Neutrophil (primary cell): ENCODE results near the gene DUSP16.
"Not testable (repeated sequence)": the region's sequence is repeated elsewhere in the genome, so short reads cannot be mapped to it uniquely, and the experiment has no call there.

Experiments used
- H3K27ac ChIP-seq: fragments of 200-600 bp; sonication (generic); 2 replicates; pipeline ENCODE4 v1.5.1; 2016; ENCODE audit warnings: mild to moderate bottlenecking, moderate library complexity
- H3K27me3 ChIP-seq: fragments of 200-600 bp; sonication (generic); 2 replicates; pipeline ENCODE4 v1.6.0; 2016; ENCODE audit warnings: mild to moderate bottlenecking
- H3K36me3 ChIP-seq: fragments of 200-600 bp; sonication (generic); 2 replicates; pipeline ENCODE4 v1.5.1; 2017
- H3K4me1 ChIP-seq, 2 experiments: fragments of 200-600 bp in 1 of 2; sonication (generic) in 1 of 2; 1 replicate in 1 of 2; 2 replicates in 1 of 2; pipeline versions ENCODE4 v1.5.1 to v1.6.1; 2013 to 2016; ENCODE audit warnings: low read depth in 1 of 2, low read length in 1 of 2, mild to moderate bottlenecking in 1 of 2, moderate library complexity in 1 of 2; ENCODE audit not compliant: control insufficient read depth in 1 of 2, insufficient read depth in 1 of 2
- H3K4me3 ChIP-seq, 2 experiments: fragments of 200-600 bp in 1 of 2; sonication (generic) in 1 of 2; 1 replicate in 1 of 2; 2 replicates in 1 of 2; pipeline ENCODE4 v1.5.1; 2013 to 2016; ENCODE audit warnings: low read depth in 1 of 2, low read length in 1 of 2, mild to moderate bottlenecking in 1 of 2, moderate library complexity in 1 of 2
- H3K9me3 ChIP-seq: fragments of 200-600 bp; sonication (generic); 2 replicates; pipeline ENCODE4 v1.5.1; 2016
- CTCF ChIP-seq: fragments of 200-600 bp; sonication (generic); IDR thresholded peaks from 2 replicates; pipeline ENCODE4 v1.5.1; 2016; ENCODE audit warnings: antibody characterized with exemption

Gene DUSP16

GRCh38 chr12:12529783-12530421, 32.8 kb downstream of the DUSP16 start:
- no peaks in the 10 kb centered on the region for H3K36me3 ChIP-seq
- H3K27ac ChIP-seq = no peak overlapping the region
- peaks cover 8 to 13% of the 10 kb centered on the region in 2 experiments for H3K4me1 ChIP-seq
- H3K27me3 ChIP-seq = no peaks in the 10 kb centered on the region
- no peaks in the 10 kb centered on the region for H3K9me3 ChIP-seq
- H3K4me3 ChIP-seq = no peak overlapping the region
- no peak for TF ChIP-seq CTCF

GRCh38 chr12:12528361-12529270, 34.0 kb downstream of the DUSP16 start:
- no peak for TF ChIP-seq CTCF
- no peak overlapping the region for H3K27ac ChIP-seq
- no peaks in the 10 kb centered on the region for H3K27me3 ChIP-seq
- H3K36me3 ChIP-seq = no peaks in the 10 kb centered on the region
- H3K4me3 ChIP-seq = no peak overlapping the region
- H3K9me3 ChIP-seq = no peaks in the 10 kb centered on the region
- H3K4me1 ChIP-seq = peaks cover 4 to 8% of the 10 kb centered on the region in 2 experiments

- Histone ChIP-seq H3K4me1 (peaks cover 4 to 8% of the 10 kb centered on the region in 2 experiments), H3K4me3 (no peak overlapping the region), H3K27ac (no peak overlapping the region), H3K27me3 (no peaks in the 10 kb centered on the region), H3K9me3 (no peaks in the 10 kb centered on the region), H3K36me3 (no peaks in the 10 kb centered on the region)
- no peak for TF ChIP-seq CTCF
These were observed 34.8 kb downstream of the DUSP16 start for GRCh38 chr12:12527820-12528296.

GRCh38 chr12:12524128-12524527, 38.5 kb downstream of the DUSP16 start:
- Histone ChIP-seq H3K9me3 (no peaks in the 10 kb centered on the region), H3K4me1 (peaks cover 13 to 20% of the 10 kb centered on the region in 2 experiments), H3K4me3 (no peak overlapping the region), H3K36me3 (no peaks in the 10 kb centered on the region), H3K27ac (no peak overlapping the region), H3K27me3 (no peaks in the 10 kb centered on the region)
- TF ChIP-seq CTCF = no peak

GRCh38 chr12:12523229-12523628, 39.4 kb downstream of the DUSP16 start:
- Histone ChIP-seq H3K27ac (no peak overlapping the region), H3K9me3 (no peaks in the 10 kb centered on the region), H3K36me3 (peaks cover 1% of the 10 kb centered on the region), H3K4me3 (no peak overlapping the region), H3K27me3 (no peaks in the 10 kb centered on the region), H3K4me1 (peaks cover 13 to 19% of the 10 kb centered on the region in 2 experiments)
- no peak for TF ChIP-seq CTCF

GRCh38 chr12:12522657-12523056, 40.0 kb downstream of the DUSP16 start:
- H3K27ac ChIP-seq = not testable (repeated sequence)

More at GRCh38 chr12:12522657-12523056, 40.0 kb downstream of the DUSP16 start:
- H3K4me3 ChIP-seq, H3K36me3 ChIP-seq, H3K27me3 ChIP-seq, H3K9me3 ChIP-seq: not testable (repeated sequence)
- peaks cover 10 to 14% of the 10 kb centered on the region in 2 experiments for H3K4me1 ChIP-seq
